HG03460 (cell line): ENCODE measurements around the gene MINDY4.

ENCODE experiments used
- ATAC-seq: cut with Tn5 transposase; IDR thresholded peaks from one replicate; pipeline ENCODE4 v1.9.1; 2021; ENCODE audit not compliant: unreplicated experiment

Gene MINDY4

GRCh38 chr7:30912021-30912730 lies 141.0 kb downstream of the MINDY4 start:
- ATAC-seq: no peak

- no peak for ATAC-seq
These were observed 141.4 kb downstream of the MINDY4 start for GRCh38 chr7:30912731-30912985.

GRCh38 chr7:30912986-30913811 lies 142.0 kb downstream of the MINDY4 start:
- no peak for ATAC-seq

- ATAC-seq: no peak
These were observed 142.8 kb downstream of the MINDY4 start for GRCh38 chr7:30913821-30914515.

- ATAC-seq: no peak
These were observed 143.4 kb downstream of the MINDY4 start for GRCh38 chr7:30914596-30914995.

- no peak for ATAC-seq
These were observed 143.9 kb downstream of the MINDY4 start for GRCh38 chr7:30915005-30915601.

GRCh38 chr7:30915751-30916150 lies 144.5 kb downstream of the MINDY4 start:
- no peak for ATAC-seq

GRCh38 chr7:30916255-30916654 lies 145.0 kb downstream of the MINDY4 start:
- ATAC-seq: no peak

- ATAC-seq: no peak
These were observed 145.6 kb downstream of the MINDY4 start for GRCh38 chr7:30916767-30917166.

- ATAC-seq: no peak
These were observed 146.1 kb downstream of the MINDY4 start for GRCh38 chr7:30917216-30917893.

GRCh38 chr7:30918676-30919075 lies 147.5 kb downstream of the MINDY4 start:
- ATAC-seq: no peak

- no peak for ATAC-seq
These were observed 148.9 kb downstream of the MINDY4 start for GRCh38 chr7:30920021-30920583.

GRCh38 chr7:30920584-30921539 lies 149.6 kb downstream of the MINDY4 start:
- no peak for ATAC-seq

- ATAC-seq: no peak
These were observed 150.6 kb downstream of the MINDY4 start for GRCh38 chr7:30921540-30922401.

GRCh38 chr7:30922596-30922995 lies 151.4 kb downstream of the MINDY4 start:
- ATAC-seq: no peak

GRCh38 chr7:30923009-30923773 lies 152.0 kb downstream of the MINDY4 start:
- ATAC-seq: no peak

- ATAC-seq: no peak
These were observed 152.7 kb downstream of the MINDY4 start for GRCh38 chr7:30923774-30924413.
